Endothelial cell of umbilical vein (primary cell): ENCODE data around the gene TMEM94. TPM values are rescaled to one million over a fixed set of nuclear protein-coding genes. Genes with fewer than 3 reads are reported as not detected.

ENCODE experiments used
- BruUV-seq: library from RNA; stranded (reverse); fragments of 400-500 nt; replicated peaks from 2 replicates; lab custom pipeline; 2021; lab: Mats Ljungman, UMichigan
- CTCF ChIA-PET: fragments of 300-600, 350-600 bp; sonication (Branson Sonifier 250); formaldehyde crosslinking; loops from one replicate; lab custom pipeline; 2021; ENCODE audit warnings: antibody characterized with exemption, inconsistent platforms; lab: Charles Lee
- POLR2A ChIA-PET: fragments of 300-600, 350-600 bp; sonication (Branson Sonifier 250); formaldehyde crosslinking; loops from one replicate; lab custom pipeline; 2021; ENCODE audit warnings: antibody characterized with exemption, inconsistent platforms; lab: Charles Lee
- DNase-seq: peaks from one replicate; pipeline ENCODE4 v3.0.0-alpha.2; 2011; ENCODE audit warnings: low read depth, low spot score
- FAIRE-seq: peaks from 2 replicates; lab custom pipeline; 2011; peaks lifted over from hg19 to GRCh38; lab: Jason Lieb, UNC
- H2AFZ ChIP-seq: 2 replicates; pipeline ENCODE4 v1.6.0; 2012; ENCODE audit warnings: low read depth, low read length, control low read depth, inconsistent platforms
- H3K27ac ChIP-seq: 2 replicates; pipeline ENCODE4 v1.5.1; 2011; ENCODE audit warnings: low read depth, mild to moderate bottlenecking, control low read depth, low read length, moderate library complexity; ENCODE audit not compliant: insufficient read depth
- H3K27me3 ChIP-seq, 2 experiments: 2 replicates each; pipeline versions ENCODE4 v1.6.0 to v1.6.1; 2011; ENCODE audit warnings: low read length in 2 of 2, mixed read lengths in 1 of 2; ENCODE audit not compliant: control insufficient read depth in 2 of 2, insufficient read depth in 2 of 2
- H3K36me3 ChIP-seq, 2 experiments: 2 replicates in 1 of 2; 3 replicates in 1 of 2; pipeline ENCODE4 v1.5.1; 2011; ENCODE audit warnings: low read length in 2 of 2, mild to moderate bottlenecking in 1 of 2, moderate library complexity in 1 of 2; ENCODE audit not compliant: control insufficient read depth in 2 of 2, insufficient read depth in 2 of 2; ENCODE audit errors: extremely low read depth in 1 of 2
- H3K4me1 ChIP-seq: 3 replicates; pipeline ENCODE4 v1.5.1; 2011; ENCODE audit warnings: mild to moderate bottlenecking, low read length; ENCODE audit not compliant: control insufficient read depth, insufficient read depth; ENCODE audit errors: extremely low read depth
- H3K4me2 ChIP-seq: 2 replicates; pipeline ENCODE4 v1.6.1; 2011; ENCODE audit warnings: low read length, control low read depth, mixed read lengths; ENCODE audit not compliant: insufficient read depth
- H3K4me3 ChIP-seq, 3 experiments: fragments of 200-600 bp in 1 of 3; sonication (generic), shearing (Covaris generic) in 1 of 3; replicated peaks in 1 of 3; 2 replicates each; pipeline ENCODE4 v1.5.1; 2011 to 2016; ENCODE audit warnings: control low read depth in 3 of 3, low read length in 3 of 3, mild to moderate bottlenecking in 2 of 3, inconsistent platforms in 1 of 3, low read depth in 1 of 3, moderate library complexity in 1 of 3; ENCODE audit not compliant: insufficient read depth in 1 of 3
- H3K79me2 ChIP-seq: 2 replicates; pipeline ENCODE4 v1.6.0; 2012; ENCODE audit warnings: low read length, inconsistent platforms; ENCODE audit not compliant: control insufficient read depth, insufficient read depth
- H3K9ac ChIP-seq: replicated peaks from 2 replicates; pipeline ENCODE3; 2011; ENCODE audit warnings: low read length, control low read depth; ENCODE audit not compliant: insufficient read depth; ENCODE audit errors: extremely low read depth
- H3K9me1 ChIP-seq: replicated peaks from 3 replicates; pipeline ENCODE4 v1.6.0; 2011; ENCODE audit warnings: mild to moderate bottlenecking, low read length; ENCODE audit not compliant: control insufficient read depth, insufficient read depth; ENCODE audit errors: extremely low read depth
- H3K9me3 ChIP-seq: replicated peaks from 2 replicates; pipeline ENCODE4 v1.5.1; 2012; ENCODE audit warnings: low read length, inconsistent platforms; ENCODE audit not compliant: control insufficient read depth, insufficient read depth
- H4K20me1 ChIP-seq: replicated peaks from 2 replicates; pipeline ENCODE3; 2011; ENCODE audit warnings: mild to moderate bottlenecking, low read length; ENCODE audit not compliant: control insufficient read depth, insufficient read depth; ENCODE audit errors: extremely low read depth
- EZH2 ChIP-seq: IDR thresholded peaks from 2 replicates; pipeline ENCODE4 v1.6.1; 2012; ENCODE audit warnings: borderline replicate concordance, low read depth, mild to moderate bottlenecking, moderate library complexity, low read length, inconsistent platforms; ENCODE audit not compliant: severe bottlenecking
- FOS ChIP-seq: IDR thresholded peaks from 2 replicates; pipeline ENCODE4 v1.6.1; 2011; ENCODE audit warnings: mild to moderate bottlenecking, low read length, moderate library complexity, borderline replicate concordance; ENCODE audit not compliant: insufficient read depth
- GATA2 ChIP-seq: IDR thresholded peaks from 2 replicates; pipeline ENCODE4 v1.7.0; 2011; ENCODE audit warnings: low read depth, mild to moderate bottlenecking, moderate library complexity, mixed read lengths, low read length; ENCODE audit not compliant: insufficient read length, insufficient read depth
- JUN ChIP-seq: IDR thresholded peaks from 2 replicates; pipeline ENCODE4 v1.6.1; 2011; ENCODE audit warnings: borderline replicate concordance, low read depth; ENCODE audit not compliant: insufficient read length, insufficient read depth
- MYC ChIP-seq: IDR thresholded peaks from one replicate; pipeline ENCODE4 v1.6.1; 2011; ENCODE audit warnings: mild to moderate bottlenecking, low read depth, low read length
- POLR2A ChIP-seq: IDR thresholded peaks from 2 replicates; pipeline ENCODE4 v1.6.1; 2012; ENCODE audit warnings: low read depth, mild to moderate bottlenecking, control low read depth, low read length
- POLR2AphosphoS5 ChIP-seq: IDR thresholded peaks from 2 replicates; pipeline ENCODE4 v1.6.1; 2012; ENCODE audit warnings: low read depth, mild to moderate bottlenecking, control low read depth, low read length, moderate library complexity; ENCODE audit not compliant: insufficient read depth
- dilution Hi-C: fragments of 300-500 bp; cut with MboI; formaldehyde crosslinking; loops from one replicate; pipeline ENCODE4 v1.15.0; 2019; ENCODE audit warnings: low sequenced_read_pairs; ENCODE audit not compliant: extremely low pct_ligation_motif_present
- intact Hi-C: fragments of 100-400 bp; cut with micrococcal nuclease; formaldehyde crosslinking; loops from one replicate; pipeline ENCODE4 v1.10.0; 2022
- polyA plus RNA-seq, 4 experiments: library from polyadenylated mRNA; depleted of rRNA in 3 of 4; stranded (reverse) in 3 of 4; unstranded in 1 of 4; fragments of >200 nt; gene quantifications; 2 replicates each; pipeline versions ENCODE4 v1.2.1 to v1.2.3, GENCODE V29; 2011 to 2012; ENCODE audit warnings: missing spikeins in 1 of 4
- total RNA-seq: library from RNA; stranded (reverse); gene quantifications from 2 replicates; pipeline ENCODE4 v1.2.3, GENCODE V29; 2021
- TF ChIP-seq, protein P1 (sequence below), 2 donors: IDR thresholded peaks; 1 replicate in 1 of 2; 2 replicates in 1 of 2; pipeline ENCODE4 v1.5.1; 2011; ENCODE audit warnings: low read length in 2 of 2, mild to moderate bottlenecking in 2 of 2, moderate library complexity in 2 of 2, control low read depth in 1 of 2, inconsistent platforms in 1 of 2, low read depth in 1 of 2; ENCODE audit not compliant: insufficient read depth in 1 of 2; ENCODE audit errors: extremely low read depth in 1 of 2
- TF ChIP-seq, protein P2 (sequence below): IDR thresholded peaks from 2 replicates; pipeline ENCODE4 v1.6.1; 2011; ENCODE audit not compliant: insufficient read depth, insufficient read length

The TMEM94 gene
- total and polyA plus RNA-seq, 2 donors (not counting 3 experiments of a cell fraction or from before 2014, with no cell fraction given) = 69.2 to 75.9 TPM

DNA sequence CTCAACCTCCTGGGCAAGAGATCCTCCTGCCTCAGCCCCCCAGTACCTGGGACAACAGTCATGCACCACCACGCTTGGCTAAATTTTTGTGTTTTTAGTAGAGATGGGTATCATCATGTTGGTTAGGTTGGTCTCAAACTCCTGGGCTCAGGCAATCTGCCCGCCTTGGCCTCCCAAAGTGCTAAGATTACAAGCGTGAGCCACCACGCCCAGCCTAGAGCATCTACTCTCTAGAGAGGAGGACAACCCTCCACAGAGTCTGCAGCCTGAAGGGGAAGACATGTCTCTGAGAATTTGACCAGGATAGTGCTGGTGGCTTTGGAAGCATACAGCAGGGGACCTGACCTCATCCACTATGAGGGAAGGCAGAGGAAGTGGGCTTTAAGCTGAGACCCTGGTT lies 46.3 kb upstream of the TMEM94 start:
- dilution Hi-C loops = no loop called here
- DNase-seq = no peak
- intact Hi-C loops = no loop called here
- Histone ChIP-seq H3K27ac (no peak overlapping the region), H2AFZ (no peak overlapping the region), H3K9me3 (no peaks in the 10 kb centered on the region), H4K20me1 (no peaks in the 10 kb centered on the region), H3K9ac (no peak overlapping the region), H3K9me1 (no peaks in the 10 kb centered on the region), H3K4me1 (peaks cover 9% of the 10 kb centered on the region), H3K4me3 (no peak overlapping the region), H3K4me2 (no peak overlapping the region), H3K27me3 (peaks cover 2 to 3% of the 10 kb centered on the region in 2 experiments), H3K79me2 (peaks cover 3% of the 10 kb centered on the region), H3K36me3 (no peaks in the 10 kb centered on the region)
- TF ChIP-seq POLR2AphosphoS5 = no peak
- no peak for TF ChIP-seq POLR2A
- no peak for TF ChIP-seq MYC
- TF ChIP-seq, protein P1, sequence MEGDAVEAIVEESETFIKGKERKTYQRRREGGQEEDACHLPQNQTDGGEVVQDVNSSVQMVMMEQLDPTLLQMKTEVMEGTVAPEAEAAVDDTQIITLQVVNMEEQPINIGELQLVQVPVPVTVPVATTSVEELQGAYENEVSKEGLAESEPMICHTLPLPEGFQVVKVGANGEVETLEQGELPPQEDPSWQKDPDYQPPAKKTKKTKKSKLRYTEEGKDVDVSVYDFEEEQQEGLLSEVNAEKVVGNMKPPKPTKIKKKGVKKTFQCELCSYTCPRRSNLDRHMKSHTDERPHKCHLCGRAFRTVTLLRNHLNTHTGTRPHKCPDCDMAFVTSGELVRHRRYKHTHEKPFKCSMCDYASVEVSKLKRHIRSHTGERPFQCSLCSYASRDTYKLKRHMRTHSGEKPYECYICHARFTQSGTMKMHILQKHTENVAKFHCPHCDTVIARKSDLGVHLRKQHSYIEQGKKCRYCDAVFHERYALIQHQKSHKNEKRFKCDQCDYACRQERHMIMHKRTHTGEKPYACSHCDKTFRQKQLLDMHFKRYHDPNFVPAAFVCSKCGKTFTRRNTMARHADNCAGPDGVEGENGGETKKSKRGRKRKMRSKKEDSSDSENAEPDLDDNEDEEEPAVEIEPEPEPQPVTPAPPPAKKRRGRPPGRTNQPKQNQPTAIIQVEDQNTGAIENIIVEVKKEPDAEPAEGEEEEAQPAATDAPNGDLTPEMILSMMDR (IDR thresholded peaks at IDR 0.05; ENCODE audit: extremely low read depth in 1 of 2, insufficient read depth in 1 of 2, low read depth in 1 of 2, low read length in 2 of 2) = no peak
- TF ChIP-seq, protein P2, sequence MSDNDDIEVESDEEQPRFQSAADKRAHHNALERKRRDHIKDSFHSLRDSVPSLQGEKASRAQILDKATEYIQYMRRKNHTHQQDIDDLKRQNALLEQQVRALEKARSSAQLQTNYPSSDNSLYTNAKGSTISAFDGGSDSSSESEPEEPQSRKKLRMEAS = no peak
- TF ChIP-seq JUN = no peak
- no peak for TF ChIP-seq EZH2
- no peak for TF ChIP-seq FOS
- no peak for TF ChIP-seq GATA2
- ChIA-PET CTCF (interaction anchor here (1.2 to 9.9 kb wide), 2 partner anchors 86 to 139 kb away, joined by 5 to 178 read pairs; partner anchors contain the start of gene MIF4GD), POLR2A (no interaction called here)
- no TSS peak for BruUV-seq
- FAIRE-seq = no peak
